ENCODE results near the gene TNRC6B.

DNA sequence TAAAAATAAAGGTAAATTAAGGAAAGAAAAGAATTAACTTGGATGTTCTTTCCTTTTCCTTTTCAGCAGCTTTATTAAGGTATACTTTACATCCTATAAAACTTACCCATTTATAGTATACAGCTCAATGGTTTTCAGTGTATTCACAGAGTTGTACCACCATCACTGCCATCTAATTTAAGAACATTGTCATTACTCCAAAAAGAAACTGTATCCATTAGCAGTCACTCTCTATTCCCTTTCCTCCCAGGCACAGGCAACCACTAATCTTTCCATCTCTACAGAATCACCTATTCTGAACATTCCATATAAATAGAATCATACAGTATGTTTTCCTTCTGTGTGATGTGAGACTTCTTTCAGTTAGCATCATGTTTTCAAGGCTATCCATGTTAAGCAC is 38.9 kb upstream of the TNRC6B start:
- TF ChIP-seq MYC (IDR thresholded peaks at IDR 0.05; ENCODE audit: low read depth, low read length) (no peak), CTCF (IDR thresholded peaks at IDR 0.05; ENCODE audit: low read depth, low read length) (no peak), POLR2A (IDR thresholded peaks at IDR 0.05; ENCODE audit: extremely low read depth, insufficient read length) (no peak)
